ENCODE measurements around the gene LRRC8D.
A peak's percentile ranks its signal among the peaks of the same experiment; 100 is the strongest.
"Not testable (repeated sequence)": the region's sequence is repeated elsewhere in the genome, so short reads cannot be mapped to it uniquely, and the experiment has no call there.

Gene LRRC8D

DNA sequence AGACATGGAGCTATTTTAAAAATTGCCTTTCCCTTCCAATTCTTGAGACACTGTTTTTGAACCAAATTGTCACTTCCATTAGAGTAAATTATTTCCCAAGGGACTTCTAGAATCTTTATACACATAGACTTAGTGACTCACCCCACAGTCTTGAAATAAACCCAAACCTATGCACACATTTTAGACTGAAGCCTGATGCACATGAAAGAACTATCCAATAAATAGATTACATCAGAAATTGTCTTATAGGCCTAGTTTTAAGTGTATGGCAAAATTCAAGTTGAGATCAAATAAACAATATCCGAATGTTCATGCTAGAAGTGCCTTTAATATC, 141.9 kb downstream of the LRRC8D start:
- DNase-seq: no peak

DNA sequence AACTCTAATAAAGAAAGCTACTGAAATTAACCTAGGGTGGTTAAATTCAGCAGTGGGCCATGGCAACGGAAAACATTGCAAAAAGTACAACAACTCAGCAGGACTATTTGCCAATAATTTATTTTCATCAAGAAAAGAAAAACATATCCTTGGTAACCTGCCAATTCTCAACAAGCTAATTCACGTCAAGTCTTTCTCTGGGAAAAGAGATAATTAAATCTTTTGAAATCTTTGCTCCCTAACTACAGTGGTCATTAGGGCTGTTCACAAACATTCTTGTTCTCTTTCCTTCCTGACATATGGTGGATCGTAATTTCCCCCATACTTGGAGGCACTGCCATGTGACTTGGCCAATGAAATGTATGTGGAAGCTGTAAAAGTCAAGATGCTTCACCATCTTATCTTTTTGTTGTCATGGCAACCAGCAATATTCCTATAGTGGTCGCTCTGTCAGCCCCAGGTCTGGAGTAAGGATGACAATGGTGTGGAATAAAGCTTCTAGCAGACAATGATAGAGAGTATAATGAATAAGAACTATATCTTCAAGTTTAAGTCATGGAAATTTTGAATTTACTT, 144.4 kb downstream of the LRRC8D start:
- no peak for DNase-seq

DNA sequence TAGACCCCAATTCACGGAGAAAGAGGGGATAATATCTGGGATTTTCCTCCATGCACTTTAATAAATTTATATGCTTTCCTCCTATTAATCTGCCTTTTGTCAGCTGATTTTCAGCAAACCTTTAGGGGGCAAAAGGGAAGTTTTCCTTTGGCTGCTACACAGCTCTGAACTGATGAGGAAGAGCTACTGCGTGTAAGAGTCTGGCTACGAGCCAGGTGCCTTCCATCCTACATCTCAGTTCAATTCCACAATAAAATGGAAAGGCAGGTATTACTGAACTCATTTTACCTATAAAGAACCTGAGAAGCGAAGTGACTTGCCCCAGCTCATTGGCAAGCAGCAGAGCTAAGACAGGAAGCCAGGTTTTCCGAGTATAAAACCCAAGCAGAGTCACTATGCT, 145.8 kb downstream of the LRRC8D start:
- peak in 1 of 2 donors; percentile 44 for DNase-seq

DNA sequence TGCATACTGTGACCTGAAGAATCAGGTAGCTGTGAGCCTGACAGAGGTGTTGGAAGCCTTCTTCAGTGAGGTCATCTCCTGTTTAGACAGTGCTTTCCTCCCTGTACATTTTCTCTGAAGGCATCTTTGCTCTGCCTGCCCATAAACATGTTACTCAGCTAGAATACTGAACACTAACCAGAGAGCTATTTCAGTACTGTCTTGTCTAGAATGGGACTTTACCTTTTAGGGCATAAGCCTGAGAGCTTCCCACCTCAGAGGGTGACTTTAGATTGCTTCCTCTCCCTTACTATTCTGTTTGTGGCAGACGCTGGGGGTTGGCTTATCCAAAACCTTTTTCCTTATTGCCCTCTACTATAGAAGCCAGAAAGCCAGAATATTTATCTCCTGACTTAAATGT, 150.8 kb downstream of the LRRC8D start:
- DNase-seq: no peak

DNA sequence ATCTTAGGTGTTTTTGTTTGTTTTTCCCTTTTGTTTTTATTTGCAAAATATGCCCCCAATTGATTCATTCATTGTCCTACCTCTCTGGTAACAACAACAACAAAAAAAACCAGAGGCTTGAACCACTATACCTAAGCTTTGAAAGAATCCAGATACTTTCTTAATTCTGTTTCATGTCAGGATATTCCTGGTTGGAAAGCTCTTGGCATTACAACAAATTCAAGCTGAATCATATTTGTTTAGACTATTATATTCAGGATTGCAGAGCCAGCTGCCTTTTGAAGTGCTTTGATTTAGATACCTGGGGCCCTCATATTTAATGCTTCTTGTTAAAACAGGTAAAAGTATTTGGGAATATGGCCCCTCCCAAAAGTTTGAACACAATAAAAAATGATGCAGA, 151.2 kb downstream of the LRRC8D start:
- DNase-seq: no peak

DNA sequence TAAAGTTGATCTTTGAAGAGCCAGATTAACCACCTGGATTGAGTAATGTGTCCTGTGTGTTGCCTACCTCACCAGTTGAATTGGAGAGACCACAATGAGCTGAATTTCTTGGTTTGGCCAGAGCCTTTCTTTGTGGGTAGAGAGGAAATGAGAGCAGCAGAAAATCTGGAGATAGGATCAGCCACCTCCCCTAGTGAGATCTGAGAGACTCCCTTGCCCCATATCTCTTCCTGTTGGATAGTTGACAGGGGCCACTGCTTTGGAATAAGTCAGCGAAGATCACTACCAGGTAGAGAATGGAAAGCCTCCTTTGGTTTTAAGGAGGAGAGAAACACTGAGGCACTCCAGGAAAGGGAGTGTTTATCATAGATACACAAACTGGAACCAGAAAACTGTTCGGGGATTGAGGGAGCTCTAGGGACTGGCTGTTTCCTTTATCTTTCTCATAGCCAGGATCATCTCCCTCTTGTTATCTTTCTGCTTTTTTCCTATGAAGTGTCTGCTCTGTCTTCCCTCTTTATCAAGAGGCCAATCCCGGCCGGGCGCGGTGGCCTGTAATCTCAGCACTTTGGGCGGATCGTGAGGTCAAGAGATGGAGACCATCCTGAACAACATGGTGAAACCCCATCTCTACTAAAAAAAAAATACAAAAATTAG, 152.8 kb downstream of the LRRC8D start:
- no peak for DNase-seq

DNA sequence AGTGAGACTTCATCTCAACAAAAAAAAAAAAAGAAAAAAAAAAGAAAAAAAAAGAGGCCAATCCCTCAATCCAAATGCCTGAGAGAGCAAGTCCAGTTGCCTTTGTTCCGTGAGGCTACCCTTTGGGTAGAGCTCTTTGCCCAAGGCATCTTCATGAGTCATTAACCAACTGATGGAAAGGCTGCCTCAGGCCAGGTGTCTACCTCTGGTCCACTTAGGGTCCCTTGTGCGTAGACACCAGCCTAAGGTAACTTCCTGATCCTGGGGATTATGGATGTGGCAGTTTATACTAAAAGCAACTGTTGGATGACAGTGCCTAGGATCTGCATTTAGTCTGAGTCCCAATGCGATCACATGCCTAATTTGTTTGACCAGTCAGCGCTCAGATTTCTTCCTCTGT, 153.4 kb downstream of the LRRC8D start:
- no peak for DNase-seq

DNA sequence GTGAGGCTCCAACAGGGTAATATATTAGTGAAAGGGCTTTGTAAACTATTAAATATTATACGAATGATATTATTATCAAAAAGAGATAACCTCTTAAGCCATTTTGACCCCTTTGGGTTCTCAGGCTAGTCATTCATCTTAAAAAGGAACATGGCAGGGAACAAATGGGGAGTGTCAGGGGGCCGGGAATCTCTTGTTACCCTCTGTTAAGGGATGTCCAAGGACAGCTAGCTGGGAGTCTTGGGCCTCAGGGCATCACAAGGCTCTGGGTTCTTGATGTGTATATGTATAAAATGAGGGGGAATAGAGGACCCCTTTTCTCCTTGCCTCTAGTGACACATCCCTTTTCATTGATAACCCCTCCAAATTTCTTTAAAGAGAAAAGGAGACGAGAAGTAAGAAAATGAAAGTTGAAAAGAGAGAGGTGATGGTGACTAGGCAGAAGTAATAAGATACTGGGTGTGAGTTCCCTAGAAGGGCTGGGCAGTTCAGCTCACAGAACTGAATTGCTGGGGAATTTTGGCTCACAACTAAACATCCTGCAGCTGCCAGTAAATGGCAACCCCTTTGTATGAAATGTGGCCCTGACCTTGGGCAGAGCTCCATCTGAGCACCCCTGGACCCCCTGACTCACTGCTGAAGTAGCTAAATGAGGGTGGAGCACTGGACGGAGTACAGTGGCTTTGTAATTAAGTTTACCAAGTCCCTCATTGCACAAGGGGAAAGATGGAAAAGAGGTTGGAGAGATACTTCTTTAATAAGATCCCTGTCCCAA, 154.1 kb downstream of the LRRC8D start:
- DNase-seq: no peak

DNA sequence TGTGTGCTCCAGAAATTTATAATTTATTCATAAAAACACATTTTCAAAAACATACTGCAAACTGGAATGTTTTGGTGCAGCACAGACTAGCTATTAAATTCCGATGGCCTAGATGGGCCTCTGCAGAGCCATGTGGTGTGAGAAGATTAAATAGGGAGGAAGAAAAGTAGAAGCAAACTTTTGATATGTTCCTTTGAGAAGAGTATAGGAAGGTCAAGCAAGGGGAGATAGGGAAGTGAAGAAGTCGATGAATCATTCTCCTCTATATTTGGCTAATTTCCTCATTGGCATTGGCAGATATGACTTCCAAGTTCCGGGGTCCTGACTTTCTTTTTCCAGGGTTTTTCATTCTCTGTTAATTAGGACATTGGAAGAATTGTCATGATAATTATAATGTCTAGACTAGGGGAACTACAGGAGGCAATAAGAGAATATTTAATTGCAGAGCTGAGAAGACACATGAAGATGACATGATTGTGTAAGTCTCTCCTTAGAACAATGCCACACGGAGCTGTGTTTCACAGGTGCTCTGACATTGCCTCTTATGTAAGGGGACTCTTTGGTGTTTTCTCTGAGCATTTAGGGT, 154.8 kb downstream of the LRRC8D start:
- peak; percentile 54 to 69 for DNase-seq

DNA sequence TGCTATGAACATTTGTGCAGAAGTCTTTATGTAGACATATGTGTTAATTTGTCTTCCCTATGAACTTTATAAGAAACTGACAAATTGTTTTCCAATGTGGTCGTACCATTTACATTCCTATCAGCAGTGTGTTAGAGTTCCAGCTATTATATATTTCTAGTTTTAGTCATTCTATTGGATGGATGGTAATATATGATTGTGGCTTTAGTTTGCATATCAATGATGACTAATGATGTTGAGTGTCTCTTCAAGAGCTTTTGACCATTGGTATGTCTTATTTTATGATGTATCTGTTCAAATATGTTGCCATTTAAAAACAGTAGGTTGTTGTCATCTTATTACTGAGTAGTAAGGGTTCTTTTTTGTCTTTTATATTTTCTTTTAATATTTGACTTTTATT, 157.9 kb downstream of the LRRC8D start:
- DNase-seq: no peak

DNA sequence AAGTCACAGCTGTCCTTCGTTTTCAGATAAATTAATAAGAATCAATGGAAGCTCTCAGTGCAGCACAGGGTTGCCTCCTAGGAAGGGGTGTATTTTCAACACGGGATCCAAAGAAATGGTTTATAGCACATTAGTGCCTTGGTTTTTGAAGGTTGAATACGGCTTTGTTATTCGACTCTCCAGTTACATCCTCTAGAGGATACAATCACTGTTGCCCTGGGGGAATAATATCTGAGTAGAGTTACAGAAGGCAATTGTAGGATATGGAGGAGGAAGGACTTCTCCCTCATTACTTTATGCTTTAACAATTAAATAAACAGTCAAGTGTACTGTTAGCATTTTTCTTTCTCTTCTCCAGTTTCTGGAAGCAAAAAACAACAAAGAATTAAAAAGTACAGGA, 159.8 kb downstream of the LRRC8D start:
- DNase-seq: no peak

DNA sequence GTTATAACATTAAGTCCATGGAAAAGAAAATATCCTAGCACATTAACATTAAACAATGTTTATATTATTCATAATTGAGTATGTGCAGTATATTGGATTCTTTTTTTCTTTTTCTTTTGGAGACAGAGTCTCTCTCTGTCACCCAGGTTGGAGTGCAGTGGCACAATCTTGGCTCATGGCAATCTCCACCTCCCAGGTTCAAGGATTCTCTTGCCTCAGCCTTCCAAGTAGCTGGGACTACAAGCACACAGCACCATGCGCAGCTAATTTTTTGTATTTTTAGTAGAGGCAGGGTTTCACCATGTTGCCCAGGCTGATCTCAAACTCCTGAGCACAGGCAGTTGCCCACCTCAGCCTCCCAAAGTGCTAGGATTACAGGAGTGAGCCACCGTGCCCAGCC, 162.0 kb downstream of the LRRC8D start:
- not testable (repeated sequence) for DNase-seq

DNA sequence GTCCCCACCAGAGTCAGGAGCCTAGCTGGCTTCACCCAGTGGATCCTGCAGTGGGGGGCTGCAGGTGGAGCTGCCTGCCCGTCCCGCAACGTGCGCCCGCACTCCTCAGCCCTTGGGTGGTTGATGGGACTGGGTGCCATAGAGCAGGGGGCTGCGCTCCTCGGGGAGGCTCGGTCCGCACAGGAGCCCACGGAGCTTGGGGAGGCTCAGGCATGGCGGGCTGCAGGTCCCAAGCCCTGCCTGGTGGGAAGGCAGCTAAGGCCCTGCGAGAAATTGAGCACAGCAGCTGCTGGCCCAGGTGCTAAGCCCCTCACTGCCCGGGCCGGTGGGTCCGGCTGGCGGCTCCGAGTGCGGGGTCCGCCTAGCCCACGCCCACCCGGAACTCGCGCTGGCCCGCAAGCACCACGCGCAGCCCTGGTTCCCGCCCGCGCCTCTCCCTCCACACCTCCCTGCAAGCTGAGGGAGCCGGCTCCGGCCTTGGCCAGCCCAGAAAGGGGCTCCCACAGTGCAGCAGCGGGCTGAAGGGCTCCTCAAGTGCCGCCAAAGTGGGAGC, 163.8 kb downstream of the LRRC8D start:
- not testable (repeated sequence) for DNase-seq

DNA sequence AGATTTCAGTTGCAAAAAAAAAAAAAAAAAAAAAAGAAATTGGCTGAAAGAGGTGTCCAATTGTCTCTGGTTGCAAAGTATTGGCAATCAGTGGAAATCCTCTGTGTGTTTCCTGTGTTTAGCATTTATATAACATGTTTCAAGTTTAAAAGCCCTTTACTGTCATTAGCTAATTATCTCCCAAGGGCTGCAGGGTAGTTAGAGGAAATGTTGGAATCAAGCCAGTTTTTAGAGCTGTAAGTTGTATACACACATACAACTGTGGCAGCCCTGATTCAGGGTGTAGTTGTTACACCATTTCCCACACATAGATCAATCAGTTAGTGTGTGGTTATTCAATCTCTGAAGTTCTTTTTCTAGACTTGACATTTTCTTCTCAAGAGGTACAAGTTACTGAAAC, 165.2 kb downstream of the LRRC8D start:
- no peak for DNase-seq
